HK-2 (cell line): ENCODE measurements around the gene PROM1.
A peak's percentile ranks its signal among the peaks of the same experiment; 100 is the strongest.

Experiments
- DNase-seq: peaks from one replicate; pipeline ENCODE4 v3.0.0-alpha.2; 2018; ENCODE audit not compliant: unreplicated experiment

Gene PROM1

DNA sequence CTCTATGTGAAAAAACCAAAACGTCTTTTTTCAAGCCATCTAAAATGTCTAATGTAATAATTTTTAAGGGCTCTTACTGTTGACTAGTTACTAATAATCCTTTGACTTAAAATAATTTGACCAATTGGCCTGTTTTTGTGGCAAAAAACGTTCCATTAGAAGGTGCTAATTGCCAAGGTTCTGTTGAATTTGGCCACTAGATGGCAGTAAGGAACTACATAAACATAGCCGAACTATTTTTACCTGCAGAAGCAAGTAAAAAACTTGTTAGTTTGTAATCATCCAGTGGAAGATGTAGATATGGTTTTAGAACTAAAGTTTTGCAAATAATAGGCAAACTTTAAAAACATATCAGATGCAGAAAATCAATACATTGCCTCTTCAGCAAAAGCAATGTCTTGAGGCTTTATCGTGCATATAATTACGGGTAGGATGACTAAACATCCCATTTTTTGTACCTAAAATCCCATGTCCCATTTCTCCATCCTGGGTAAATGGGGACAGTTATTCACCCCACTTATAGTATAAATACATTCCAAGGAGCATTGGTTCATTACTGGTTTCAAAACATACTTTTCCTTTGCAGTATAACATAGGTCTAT lies 57.6 kb downstream of the PROM1 start:
- no peak for DNase-seq

DNA sequence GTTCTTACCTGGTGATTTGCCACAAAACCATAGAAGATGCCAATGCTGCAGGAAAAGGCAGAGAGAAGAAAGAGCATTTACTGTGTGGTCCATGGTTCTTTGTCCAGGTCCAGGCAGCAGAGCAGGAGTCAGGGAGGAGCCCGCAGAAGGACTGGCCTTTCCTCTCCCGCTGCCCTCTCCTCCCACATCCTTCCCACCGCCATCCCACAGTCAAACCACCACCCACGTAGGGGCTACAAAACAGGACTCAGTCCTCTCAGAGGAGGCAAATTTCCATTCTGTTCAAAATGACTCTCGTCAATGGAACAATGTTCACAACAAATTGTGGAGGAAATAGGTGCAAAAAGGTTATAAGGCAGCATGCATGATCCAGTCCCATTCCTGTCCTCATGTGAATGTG lies 58.6 kb downstream of the PROM1 start:
- DNase-seq: no peak

DNA sequence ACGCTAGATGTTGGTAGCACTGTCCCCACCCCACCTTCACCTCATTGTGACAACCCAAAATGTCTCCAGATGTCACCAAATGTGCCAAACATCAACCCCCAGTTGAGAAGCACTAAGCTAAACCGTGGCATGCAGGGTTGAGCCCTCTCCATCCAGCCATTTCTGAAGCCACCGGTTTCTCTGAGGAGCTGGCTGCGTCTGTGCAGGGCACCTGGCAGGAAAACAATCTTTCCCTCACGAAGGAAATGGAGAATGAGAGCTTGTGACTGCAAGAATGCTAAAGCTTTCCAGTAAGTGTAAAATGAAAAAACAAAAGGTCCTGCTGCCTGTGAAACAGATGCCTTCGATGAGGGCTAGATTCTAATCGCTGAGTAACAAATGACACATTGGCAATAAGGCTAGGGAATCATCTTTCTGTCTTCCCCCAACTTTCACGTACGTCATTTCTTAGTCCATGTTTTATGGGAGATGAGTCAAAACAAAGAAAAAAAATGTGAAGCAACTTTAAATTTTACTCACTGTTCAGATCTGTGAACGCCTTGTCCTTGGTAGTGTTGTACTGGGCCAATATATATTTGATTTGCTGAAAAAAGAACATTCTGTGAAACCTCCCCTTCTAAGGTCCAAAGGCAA lies 59.9 kb downstream of the PROM1 start:
- DNase-seq: no peak

DNA sequence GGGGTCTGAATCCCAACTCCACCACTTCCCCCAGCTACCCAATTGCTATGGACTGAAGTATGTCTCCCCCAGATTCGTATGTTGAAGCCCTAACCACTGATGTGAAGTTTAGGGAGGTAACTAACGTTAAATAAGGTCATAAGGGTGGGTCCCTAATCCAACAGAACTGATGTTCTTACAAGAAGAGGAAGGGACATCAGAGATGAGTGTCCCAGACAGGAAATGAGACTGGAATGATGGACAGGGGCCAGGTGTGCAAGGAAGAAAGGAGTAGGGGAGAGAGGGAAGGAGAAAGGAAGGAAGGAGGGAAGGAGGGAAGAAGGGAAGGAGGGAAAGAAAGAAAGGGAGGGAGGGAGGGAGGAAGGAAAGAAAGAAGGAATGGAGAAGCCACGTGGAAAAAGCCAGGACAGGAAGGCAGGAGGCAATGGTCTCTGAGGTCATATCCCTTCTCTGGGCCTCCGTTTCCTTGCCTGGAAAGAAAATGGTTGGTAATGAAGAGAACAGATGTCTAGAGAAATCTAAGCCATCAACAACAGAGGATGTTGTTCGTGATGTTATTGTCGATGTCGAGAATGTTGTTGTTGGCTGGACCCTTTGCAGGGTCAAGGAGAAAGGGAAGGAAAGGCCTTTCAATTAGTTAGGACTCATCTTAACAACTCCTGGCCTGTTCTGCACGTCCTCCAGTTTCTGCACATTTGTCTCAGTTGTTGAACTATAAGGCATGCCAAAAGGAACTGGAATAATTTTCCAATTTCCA lies 61.8 kb downstream of the PROM1 start:
- DNase-seq: no peak

DNA sequence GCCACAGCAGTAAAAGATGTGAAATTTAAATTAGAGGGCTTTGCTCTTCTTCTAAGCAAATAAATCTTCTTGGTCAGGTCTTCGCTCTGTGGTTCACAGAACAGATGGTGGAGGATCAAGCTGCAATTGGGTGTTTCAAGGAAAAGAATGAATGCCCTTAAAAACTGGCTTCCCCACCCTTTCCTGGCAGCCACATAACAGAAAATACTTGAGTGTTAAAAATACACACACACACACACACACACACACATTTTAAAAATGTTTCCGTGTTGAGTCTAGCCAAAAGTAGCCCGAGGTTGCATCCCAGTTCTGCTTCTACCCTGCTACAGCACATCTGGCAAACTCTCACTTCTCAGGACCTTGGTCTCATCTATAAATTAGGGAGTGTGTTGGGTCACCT lies 64.2 kb downstream of the PROM1 start:
- no peak for DNase-seq

DNA sequence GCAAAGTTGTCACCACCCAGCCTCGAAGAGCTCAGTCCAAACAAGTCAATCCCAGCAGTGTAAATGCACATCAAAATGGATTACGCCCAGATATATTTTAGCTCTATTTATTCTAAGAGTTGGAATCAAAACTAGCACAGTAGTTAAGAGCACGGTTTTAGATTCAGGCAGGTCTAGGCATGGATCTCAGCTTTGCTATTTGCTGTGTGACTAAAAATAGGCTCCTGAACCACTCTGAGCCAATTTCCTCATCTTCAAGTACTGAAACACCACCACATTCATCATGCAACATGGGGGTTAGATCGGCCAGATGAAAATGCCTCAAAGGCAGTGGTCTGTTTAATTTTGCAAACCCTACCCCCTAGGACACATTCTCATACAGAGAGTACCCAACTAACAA lies 65.0 kb downstream of the PROM1 start:
- DNase-seq: no peak

DNA sequence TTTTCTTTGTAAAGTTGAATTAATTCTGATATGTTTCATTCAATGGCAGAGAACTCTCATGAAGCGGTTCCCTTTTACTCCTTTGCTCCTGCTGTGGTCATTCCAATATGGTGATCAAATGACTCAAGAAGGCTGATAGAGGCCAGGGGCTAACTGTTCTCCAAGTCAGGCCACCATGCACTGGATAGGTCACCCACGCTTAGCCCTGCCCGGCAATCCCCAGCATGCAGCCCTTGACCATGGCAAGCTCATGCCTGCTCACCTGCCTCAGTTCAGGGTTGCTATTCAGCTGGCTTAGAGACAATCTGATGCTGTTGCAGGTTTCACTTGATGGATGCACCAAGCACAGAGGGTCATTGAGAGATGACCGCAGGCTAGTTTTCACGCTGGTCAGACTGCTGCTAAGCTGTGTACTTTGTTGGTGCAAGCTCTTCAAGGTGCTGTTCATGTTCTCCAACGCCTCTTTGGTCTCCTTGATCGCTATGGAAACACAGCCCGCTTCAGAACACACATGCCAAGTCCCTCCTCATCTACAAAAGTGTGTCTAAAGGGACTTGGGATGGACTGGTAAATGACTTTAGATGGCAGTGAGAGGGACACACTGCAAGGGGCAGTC lies 65.7 kb downstream of the PROM1 start:
- no peak for DNase-seq

DNA sequence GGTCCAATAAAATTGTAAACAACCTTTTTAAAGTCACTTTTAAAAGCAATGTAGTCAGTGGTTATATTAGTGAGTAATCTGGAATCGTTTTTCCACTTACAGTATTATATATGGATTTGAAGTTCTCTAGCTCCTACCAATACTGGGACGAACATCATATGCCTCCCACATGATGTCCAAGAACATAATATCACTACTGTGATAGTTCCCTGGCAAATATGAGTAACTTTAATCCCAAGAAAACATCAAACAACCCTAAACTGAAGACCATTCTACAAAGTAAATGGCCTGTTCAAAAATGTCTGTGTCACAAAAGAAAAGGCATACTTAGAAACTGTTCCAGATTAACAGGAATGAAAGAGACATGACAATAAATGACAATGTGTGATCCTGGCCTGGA lies 67.3 kb downstream of the PROM1 start:
- DNase-seq: no peak

DNA sequence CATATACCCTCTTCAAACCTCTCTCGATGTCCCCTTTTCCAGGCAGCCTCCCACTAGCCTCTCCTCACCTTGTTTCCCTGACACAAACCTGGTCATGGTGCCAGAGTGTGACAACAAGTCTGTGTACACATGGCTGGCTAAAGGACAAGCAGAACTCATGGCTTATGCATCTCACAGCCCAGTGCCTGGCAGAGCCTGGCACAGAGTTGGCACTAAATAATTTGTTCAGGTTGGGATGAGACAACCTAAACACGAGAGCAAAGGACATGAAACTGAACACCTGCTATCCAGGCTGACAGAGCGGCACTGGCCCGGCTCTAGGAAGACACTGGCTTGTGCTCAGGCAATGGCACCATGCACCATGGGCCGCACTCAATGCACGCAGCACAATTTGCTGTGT lies 72.7 kb downstream of the PROM1 start:
- DNase-seq: no peak

DNA sequence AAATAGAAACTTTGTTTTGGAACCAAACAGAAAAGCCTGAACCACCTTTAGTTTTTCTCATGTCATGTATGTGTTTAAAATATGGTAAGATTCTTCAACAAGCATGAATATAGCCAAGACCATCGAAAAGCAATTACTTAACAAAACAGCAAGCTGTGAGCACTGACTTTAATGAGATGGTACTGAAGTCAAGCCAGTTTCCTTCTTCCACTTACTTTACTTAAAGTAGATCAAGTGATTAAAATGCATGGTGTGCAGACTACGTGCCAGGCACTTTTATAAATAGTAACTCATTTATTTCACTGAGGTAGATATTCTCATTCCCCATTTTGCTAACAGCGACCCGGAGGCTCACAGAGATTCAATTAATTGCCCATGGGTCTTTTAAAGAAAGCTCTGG lies 74.7 kb downstream of the PROM1 start:
- DNase-seq: no peak

DNA sequence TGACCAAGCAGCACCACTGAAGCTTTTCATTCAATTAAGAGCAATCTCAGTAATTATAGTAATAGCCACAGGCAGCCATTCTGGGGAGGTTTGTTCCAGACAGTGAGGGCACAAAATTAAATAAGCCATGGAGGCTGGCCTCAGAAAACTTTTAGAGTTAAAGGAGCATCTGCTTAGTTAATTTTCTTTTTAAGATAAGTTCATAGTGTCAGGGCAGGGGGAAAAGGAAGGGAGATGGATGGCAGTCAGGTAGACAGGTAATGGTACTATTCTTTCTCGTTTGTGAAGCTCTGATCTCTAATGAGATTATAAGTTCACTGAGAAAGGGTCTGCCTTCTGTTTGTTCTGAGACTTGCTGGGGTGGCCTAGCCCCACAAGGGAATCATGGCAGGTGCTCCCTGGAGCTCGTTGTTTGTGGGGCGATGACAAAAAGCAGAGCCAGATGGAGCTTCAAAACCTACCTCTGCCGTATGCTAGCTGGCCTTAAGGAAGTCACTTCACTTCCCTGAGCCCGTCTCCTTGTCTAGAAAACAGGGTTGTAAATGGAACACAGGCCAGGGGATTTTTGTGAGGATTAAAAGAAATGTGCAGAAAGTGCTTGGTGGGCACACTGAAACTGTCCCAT lies 76.2 kb downstream of the PROM1 start:
- DNase-seq: no peak

DNA sequence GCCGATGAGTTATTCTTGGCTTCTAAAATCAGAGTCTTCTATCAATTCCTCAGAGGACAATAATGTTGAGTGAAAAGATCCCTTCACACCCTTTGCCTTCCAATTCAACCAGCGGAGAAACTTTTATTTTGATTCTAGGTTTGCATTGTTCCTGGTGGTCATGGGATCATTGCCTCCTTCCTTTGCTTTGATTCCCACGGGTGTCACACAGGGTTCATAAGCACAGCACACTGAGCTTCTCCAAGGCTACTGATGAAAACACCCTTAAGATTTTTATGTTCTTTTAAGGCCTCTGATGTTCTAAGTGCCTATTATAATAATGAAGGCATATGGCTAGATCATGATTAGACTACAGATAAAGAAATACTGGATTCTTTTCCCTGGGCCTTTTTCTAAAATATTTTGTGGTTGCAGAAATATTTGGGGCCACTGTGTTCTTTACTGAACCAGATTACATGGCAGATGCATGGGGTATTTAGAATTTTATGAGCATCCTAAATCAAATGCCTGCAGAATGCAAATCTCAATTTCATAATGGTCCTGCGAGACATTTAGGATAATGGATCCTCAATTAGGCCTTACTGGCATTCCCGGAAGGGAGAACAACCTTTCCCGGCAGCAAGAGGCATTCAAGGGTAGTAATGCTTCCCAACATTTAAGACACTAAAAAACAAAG lies 76.9 kb downstream of the PROM1 start:
- DNase-seq: no peak

DNA sequence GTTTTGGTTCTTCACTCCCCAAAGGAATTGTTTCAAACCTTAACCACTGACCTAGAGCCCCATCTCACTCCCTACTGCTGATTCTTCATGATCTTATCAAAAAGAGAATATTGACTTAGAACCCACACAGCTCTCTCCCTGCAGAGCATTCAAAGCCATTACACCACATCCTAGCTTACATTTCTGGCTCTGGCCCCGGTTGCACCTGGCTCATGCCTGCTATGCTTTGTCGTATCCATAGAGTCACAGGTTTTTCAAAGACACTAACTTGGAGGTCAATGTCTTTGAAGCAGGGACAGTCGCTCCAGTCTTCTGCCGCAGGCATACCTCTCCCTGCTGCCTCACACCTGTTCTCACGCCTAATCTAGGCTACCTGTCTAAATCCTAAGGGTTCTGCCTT lies 78.1 kb downstream of the PROM1 start:
- DNase-seq: no peak

DNA sequence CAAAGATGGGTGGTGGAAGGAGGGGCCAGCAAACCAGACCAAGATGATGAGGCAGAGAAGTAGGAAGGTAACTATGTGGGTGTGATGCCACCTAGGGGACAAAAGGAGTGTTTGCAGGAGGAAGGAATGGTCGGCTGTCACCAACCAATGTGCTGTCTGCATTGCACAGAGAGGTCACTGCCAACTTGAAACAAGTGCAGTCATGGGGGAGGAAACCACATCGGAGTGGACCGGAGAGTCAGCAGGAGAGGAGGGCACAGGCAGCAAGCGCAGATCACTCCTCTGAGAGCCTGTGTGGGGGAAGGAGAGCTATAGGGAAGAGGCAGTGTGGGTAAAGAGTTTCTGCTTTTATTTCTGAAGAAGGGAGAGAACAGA lies 82.4 kb downstream of the PROM1 start:
- DNase-seq: peak; percentile 69

DNA sequence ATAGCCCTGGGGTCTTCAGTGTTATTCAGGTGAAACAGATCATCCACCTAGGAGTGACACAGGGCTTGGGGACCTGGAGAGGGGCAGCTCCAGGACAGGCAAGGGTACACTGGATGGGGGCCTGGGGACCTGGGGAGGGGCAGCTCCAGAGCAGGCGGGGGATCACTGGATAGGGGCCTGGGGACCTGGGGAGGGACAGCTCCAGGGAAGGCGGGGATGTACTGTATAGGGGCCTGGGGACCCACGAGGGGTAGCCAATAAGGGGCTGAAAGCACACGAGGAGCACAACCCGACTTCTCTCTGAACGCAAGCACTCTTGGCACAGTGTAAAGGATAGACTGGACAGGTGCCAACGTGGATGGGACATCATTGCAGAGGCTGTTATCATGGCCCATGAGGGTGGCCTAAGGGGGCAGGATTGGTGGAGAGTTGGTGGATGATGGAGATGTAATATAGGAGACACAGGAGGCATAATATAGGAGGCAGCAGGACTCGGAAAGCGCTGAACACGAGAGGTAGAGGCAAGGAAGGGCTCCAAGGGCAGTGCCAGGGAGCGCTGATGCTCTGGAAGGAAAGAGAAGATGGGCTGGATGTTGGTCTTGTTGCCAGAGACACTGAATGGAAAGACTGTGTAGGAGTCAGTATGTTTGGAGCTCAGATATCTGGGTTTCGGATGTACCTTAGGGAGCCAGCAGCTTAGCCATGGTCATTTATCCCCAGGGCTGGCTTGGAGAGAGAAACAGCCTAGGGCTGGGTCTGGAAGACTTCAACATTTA lies 82.9 kb downstream of the PROM1 start:
- DNase-seq: no peak

DNA sequence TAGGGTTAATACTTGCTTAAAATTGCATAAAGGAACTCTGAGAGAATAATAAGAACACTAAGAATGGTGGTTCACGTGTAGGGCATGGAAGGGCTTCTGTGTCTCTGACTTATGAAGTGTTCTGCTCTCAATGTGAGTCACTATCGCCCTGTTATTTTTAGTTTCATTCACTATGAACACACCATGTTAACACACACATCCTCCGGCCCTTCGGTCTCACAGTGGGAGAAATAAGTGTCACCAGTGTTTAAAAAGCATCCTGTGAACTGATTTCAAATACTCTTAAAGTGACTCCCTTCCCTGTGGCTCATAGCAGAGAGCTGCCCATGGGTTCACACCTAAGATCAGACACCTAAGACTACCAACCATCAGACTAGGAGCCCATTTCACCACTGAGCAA lies 87.0 kb downstream of the PROM1 start:
- DNase-seq: no peak

DNA sequence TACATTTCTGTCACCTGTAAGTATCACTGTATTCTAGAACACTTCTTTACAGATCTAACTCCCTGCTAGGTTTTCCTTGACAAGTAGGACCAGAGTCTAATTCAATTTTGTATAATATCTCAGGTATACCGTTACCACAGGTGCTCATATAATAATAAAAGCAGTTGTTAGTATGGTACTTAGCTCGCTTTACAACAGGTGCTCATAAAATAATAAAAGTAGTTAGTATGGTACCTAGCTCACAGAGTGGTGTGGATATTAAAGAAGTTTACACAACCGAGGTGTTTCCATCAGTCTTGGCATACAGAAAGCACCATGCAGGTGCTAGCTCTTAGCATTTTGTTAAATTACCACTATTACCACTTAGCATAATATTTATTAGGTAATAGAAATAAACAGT lies 88.0 kb downstream of the PROM1 start:
- DNase-seq: no peak

DNA sequence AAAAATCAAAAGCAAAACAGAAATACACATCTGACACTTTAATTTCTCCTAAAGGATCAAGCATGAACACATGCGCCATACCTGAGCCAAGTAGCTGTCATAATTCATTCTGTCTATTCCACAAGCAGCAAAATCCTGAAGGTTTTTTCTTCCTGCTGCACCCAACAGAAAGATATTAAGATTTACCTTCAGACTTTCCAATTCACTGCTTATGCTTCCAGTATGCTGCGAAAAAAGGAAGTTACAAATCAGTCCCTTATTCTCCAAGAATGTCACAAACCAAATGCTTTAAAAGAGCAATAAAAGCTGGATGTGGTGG lies 91.7 kb downstream of the PROM1 start:
- no peak for DNase-seq

DNA sequence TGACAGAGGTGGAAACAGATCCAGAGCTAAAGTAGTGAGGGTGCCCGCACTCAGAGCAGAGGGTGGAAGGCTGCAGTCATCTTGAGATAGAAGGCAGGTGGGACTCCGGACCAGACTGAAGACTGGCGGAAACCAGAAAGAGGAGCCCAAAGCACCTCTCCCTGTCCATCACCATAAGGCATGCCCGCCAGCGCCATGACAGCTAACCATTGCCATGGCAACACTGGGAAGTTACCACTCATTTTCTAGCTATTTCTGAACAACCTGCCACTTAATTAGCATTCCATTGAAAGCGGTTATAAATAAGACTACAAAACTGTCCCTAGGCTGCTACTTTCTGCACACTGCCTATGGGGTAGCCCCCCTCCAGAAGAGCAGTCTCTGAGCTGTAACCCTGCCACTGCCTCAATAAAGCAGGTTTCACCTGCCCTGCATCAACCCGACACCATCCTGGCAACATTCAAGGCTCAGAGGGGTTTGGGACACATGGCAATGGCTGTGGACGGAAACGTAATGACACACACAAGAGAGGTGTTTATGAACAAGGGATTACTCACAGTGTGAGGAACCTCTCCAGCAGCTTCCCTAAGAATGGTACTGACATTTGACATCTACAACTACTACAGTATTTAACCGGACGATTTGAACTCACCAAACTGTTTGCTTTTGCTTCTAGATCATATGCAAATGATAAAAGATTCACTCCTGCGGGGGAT lies 93.1 kb downstream of the PROM1 start:
- no peak for DNase-seq

DNA sequence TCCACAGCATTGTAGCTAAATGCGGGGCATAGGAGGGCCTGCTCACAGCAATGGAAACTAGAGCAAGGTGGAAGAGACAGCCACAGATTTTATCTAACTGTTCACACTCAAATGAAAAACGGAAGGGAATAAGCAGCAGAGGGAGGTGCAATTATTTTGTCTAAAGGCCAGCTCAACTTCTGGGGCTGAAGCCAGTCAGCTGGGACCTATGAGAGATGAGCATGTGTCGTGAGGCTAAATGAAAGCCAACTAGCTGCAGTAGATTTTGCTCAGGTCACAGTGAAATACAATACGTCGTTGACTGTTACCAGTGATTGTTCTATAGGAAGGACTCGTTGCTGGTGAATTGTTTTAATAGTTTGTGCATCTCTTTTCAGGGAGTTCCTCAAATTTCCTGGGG lies 94.4 kb downstream of the PROM1 start:
- DNase-seq: no peak

DNA sequence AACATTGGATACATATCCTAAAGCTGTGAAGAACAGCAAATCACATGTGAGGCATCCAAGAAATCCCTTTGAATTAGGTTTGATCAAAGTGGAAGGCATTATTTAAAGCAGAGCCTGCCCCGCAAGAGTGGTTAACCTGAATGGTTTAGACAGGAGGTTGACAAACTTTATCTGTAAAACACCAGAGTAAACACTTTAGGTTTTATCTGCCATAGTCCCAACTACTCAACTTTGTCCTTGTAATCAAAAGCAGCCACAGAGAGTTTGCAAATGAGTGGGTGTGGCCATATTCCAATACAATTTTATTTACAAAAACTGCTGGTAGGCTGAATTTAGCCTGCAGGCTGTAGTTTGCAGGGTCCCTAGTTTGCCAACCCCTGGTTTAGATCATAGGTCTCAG lies 95.6 kb downstream of the PROM1 start:
- DNase-seq: no peak
